ENCODE data around the gene ZNF432.
"Not testable (repeated sequence)": the region's sequence is repeated elsewhere in the genome, so short reads cannot be mapped to it uniquely, and the experiment has no call there.

The ZNF432 gene

GRCh38 chr19:52048555-52049501, at the start of gene ZNF432:
ZNF432 (minus strand) TSS chr19:52048838; CDS start chr19:52046868, 1,970 bp downstream.
- DNase-seq (ENCODE audit: low spot score): peak; percentile 81

GRCh38 chr19:52096416-52096815, 47.8 kb upstream of the ZNF432 start:
- not testable (repeated sequence) for DNase-seq (ENCODE audit: low spot score)

GRCh38 chr19:52095172-52096014, 46.8 kb upstream of the ZNF432 start, which contains the start of gene ZNF841:
ZNF841 (minus strand) TSS chr19:52095765; CDS start chr19:52084801, 10,964 bp downstream.
- peak; percentile 79 for DNase-seq (ENCODE audit: low spot score)

- no peak for DNase-seq (ENCODE audit: low spot score)
These were observed 46.0 kb upstream of the ZNF432 start for GRCh38 chr19:52094526-52095130.

GRCh38 chr19:52086481-52086880, 37.8 kb upstream of the ZNF432 start:
- DNase-seq (ENCODE audit: low spot score): no peak

GRCh38 chr19:52070496-52070895, 21.9 kb upstream of the ZNF432 start:
- DNase-seq (ENCODE audit: low spot score): no peak

GRCh38 chr19:52069653-52070052, 21.0 kb upstream of the ZNF432 start:
- DNase-seq (ENCODE audit: low spot score): no peak

GRCh38 chr19:52066258-52066863, 17.7 kb upstream of the ZNF432 start:
- no peak for DNase-seq (ENCODE audit: low spot score)

GRCh38 chr19:52065399-52065798, 16.8 kb upstream of the ZNF432 start:
- DNase-seq (ENCODE audit: low spot score): no peak

GRCh38 chr19:52056480-52056879, 7.8 kb upstream of the ZNF432 start:
- DNase-seq (ENCODE audit: low spot score): not testable (repeated sequence)

- not testable (repeated sequence) for DNase-seq (ENCODE audit: low spot score)
These were observed 3.1 kb upstream of the ZNF432 start for GRCh38 chr19:52051736-52052135.

GRCh38 chr19:52039169-52039568, 9.5 kb downstream of the ZNF432 start:
- no peak for DNase-seq (ENCODE audit: low spot score)

- DNase-seq (ENCODE audit: low spot score): no peak
These were observed 14.4 kb downstream of the ZNF432 start for GRCh38 chr19:52034051-52034728.

GRCh38 chr19:52028780-52029123, 19.9 kb downstream of the ZNF432 start:
- no peak for DNase-seq (ENCODE audit: low spot score)

GRCh38 chr19:52028027-52028779, 20.4 kb downstream of the ZNF432 start, which contains the start of gene ZNF614:
ZNF614 (minus strand) TSS chr19:52028379; CDS start chr19:52025745, 2,634 bp downstream.
- DNase-seq (ENCODE audit: low spot score): peak; percentile 84

- DNase-seq (ENCODE audit: low spot score): not testable (repeated sequence)
These were observed 22.2 kb downstream of the ZNF432 start for GRCh38 chr19:52026255-52026990.

- not testable (repeated sequence) for DNase-seq (ENCODE audit: low spot score)
These were observed 24.2 kb downstream of the ZNF432 start for GRCh38 chr19:52024478-52024877.

- DNase-seq (ENCODE audit: low spot score): no peak
These were observed 26.4 kb downstream of the ZNF432 start for GRCh38 chr19:52022193-52022592.

GRCh38 chr19:52020506-52020905, 28.1 kb downstream of the ZNF432 start:
- no peak for DNase-seq (ENCODE audit: low spot score)

GRCh38 chr19:52010674-52011073, 38.0 kb downstream of the ZNF432 start:
- no peak for DNase-seq (ENCODE audit: low spot score)
